Subcutaneous abdominal adipose tissue (tissue), 5 donors: ENCODE results near the gene SMARCC1.
"Not testable (repeated sequence)": the region's sequence is repeated elsewhere in the genome, so short reads cannot be mapped to it uniquely, and the experiment has no call there.

ENCODE experiments used
- H3K27ac ChIP-seq: one replicate; pipeline ENCODE4 v1.7.0; 2013; ENCODE audit warnings: low read depth, mild to moderate bottlenecking, inconsistent platforms, low read length, moderate library complexity
- H3K27me3 ChIP-seq, 5 donors: one replicate each; pipeline ENCODE4 v1.7.0; 2013; ENCODE audit warnings: low read length in 5 of 5, inconsistent platforms in 1 of 5; ENCODE audit not compliant: control insufficient read depth in 5 of 5, insufficient read depth in 4 of 5
- H3K36me3 ChIP-seq, 5 donors: one replicate each; pipeline ENCODE4 v1.7.0; 2013; ENCODE audit warnings: low read length in 5 of 5; ENCODE audit not compliant: control insufficient read depth in 5 of 5, insufficient read depth in 5 of 5
- H3K4me1 ChIP-seq, 5 donors: one replicate each; pipeline ENCODE4 v1.7.0; 2013; ENCODE audit warnings: low read length in 5 of 5, mild to moderate bottlenecking in 3 of 5, moderate library complexity in 1 of 5; ENCODE audit not compliant: control insufficient read depth in 5 of 5, insufficient read depth in 5 of 5
- H3K4me3 ChIP-seq, 5 donors: one replicate each; pipeline ENCODE4 v1.7.0; 2013; ENCODE audit warnings: low read length in 5 of 5, low read depth in 1 of 5
- H3K9ac ChIP-seq, 5 donors: one replicate each; pipeline ENCODE4 v1.7.0; 2013; ENCODE audit warnings: low read length in 5 of 5, mild to moderate bottlenecking in 4 of 5, moderate library complexity in 3 of 5
- H3K9me3 ChIP-seq, 5 donors: one replicate each; pipeline ENCODE4 v1.7.0; 2013; ENCODE audit warnings: low read length in 5 of 5; ENCODE audit not compliant: control insufficient read depth in 5 of 5
- donor health status: healthy.
- donor health status: healthy.
- donor health status: healthy.
- donor health status: healthy.
- donor health status: healthy.

SMARCC1 gene

DNA sequence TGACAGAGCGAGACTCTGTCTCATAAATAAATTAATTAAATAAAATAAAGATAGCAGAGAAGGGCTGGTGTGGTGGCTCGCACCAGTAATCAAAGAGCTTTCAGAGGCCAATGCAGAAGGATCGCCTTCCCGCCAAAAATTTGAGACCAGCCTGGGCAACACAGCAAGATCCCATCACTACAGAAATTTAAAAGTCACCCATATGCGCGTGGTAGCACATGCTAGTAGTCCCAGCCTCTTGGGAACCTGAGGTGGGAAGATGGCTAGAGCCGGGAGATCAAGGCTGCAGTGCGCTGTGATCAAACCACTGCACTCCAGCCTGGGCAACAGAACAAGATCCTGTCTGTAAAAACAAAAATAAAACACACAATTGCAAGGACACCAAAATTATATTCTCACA is 9.6 kb downstream of the SMARCC1 start:
- Histone ChIP-seq H3K4me3 (no peak overlapping the region), H3K9me3 (no peaks in the 10 kb centered on the region), H3K36me3 (peaks cover 0 to 19% (median 11%) of the 10 kb centered on the region in 5 donors), H3K27me3 (no peaks in the 10 kb centered on the region), H3K9ac (no peak overlapping the region), H3K4me1 (peaks cover 0 to 8% (median 6%) of the 10 kb centered on the region in 5 donors), H3K27ac (no peak overlapping the region)

DNA sequence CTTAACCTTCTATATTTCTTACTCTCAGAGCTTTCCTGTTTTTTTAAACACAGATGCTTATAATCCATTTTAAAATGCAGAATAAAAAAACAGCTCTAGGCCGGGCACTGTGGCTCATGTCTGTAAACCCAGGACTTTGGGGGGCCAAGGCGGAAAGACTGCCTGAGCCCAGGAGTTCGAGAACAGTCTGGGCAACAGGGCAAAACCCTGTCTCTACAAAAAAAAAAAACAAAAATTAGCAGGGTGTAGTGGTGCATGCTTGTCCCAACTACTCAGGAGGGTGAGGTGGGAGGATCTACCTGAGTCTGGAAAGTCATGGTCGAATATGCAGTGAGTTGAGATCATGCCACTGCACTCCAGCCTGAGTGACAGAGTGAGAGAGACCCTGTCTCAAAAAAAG is 15.5 kb downstream of the SMARCC1 start:
- H3K4me1 ChIP-seq: peaks cover 0 to 13% (median 8%) of the 10 kb centered on the region in 5 donors
- peaks cover 0 to 8% (median 3%) of the 10 kb centered on the region in 5 donors for H3K36me3 ChIP-seq
- no peaks in the 10 kb centered on the region for H3K27me3 ChIP-seq
- H3K9ac ChIP-seq: no peak overlapping the region
- H3K4me3 ChIP-seq: no peak overlapping the region
- H3K9me3 ChIP-seq: no peaks in the 10 kb centered on the region
- no peak overlapping the region for H3K27ac ChIP-seq

DNA sequence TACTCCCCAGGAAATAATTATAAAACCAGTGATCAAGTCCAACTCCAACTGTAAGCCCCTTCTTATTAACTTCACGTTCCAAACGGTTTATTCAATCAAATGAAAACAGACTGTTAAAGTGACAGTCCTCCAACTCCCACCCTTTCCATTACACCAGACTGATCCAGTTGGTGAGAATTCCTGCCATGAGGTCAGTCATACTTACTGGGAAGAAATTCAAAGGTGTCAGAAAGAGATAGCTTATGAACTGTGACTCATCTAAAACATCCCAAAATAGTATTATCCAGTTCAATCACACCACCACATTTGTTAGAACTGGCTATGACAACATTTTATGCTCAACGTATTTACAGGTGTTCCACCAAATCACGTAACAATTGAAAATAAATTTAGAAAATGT is 19.5 kb downstream of the SMARCC1 start:
- H3K27ac ChIP-seq: no peak overlapping the region
- H3K4me1 ChIP-seq: peaks cover 0 to 7% (median 0%) of the 10 kb centered on the region in 5 donors
- peaks cover 0 to 7% (median 3%) of the 10 kb centered on the region in 5 donors for H3K36me3 ChIP-seq
- no peak overlapping the region for H3K4me3 ChIP-seq
- H3K9me3 ChIP-seq: no peaks in the 10 kb centered on the region
- no peaks in the 10 kb centered on the region for H3K27me3 ChIP-seq
- H3K9ac ChIP-seq: no peak overlapping the region

DNA sequence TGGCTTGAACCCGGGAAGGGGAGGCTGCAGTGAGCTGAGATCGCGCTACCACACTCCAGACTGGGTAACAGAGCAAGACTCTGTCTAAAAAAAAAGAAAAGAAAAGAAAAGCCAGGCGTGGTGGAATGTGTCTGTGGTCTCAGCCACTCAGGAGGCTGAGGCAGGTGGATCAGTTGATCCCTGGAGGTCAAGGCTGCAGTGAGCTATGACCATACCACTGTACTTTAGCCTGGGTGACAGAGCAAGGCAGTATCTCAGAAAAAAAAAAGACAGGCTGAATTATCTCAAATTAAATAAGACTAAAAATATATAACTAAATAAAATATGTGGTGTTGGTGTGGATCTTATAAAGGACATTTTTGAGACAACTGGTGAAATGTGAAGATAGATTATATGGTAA is 20.6 kb downstream of the SMARCC1 start:
- Histone ChIP-seq H3K9me3 (no peaks in the 10 kb centered on the region), H3K27ac (no peak overlapping the region), H3K9ac (no peak overlapping the region), H3K36me3 (peaks cover 0 to 12% (median 3%) of the 10 kb centered on the region in 5 donors), H3K4me1 (no peaks in the 10 kb centered on the region), H3K27me3 (no peaks in the 10 kb centered on the region), H3K4me3 (no peak overlapping the region)

DNA sequence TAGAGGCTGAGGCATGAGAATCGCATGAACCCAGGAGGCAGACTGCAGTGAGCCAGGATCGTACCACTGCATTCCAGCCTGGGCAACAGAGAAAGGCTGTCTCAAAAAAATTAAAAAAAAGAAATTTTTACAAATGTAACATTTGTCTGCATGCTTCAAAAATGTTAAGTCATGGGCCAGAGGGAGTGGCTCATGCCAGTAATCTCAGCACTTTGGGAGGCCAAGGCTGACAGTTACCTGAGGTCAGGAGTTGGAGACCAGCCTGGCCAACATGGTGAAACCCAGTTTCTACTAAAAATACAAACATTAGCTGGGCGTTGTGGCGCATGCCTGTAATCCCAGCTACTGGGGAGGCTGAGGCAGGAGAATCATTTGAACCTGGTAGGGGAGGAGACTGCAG is 21.5 kb downstream of the SMARCC1 start:
- H3K9me3 ChIP-seq, H3K27ac ChIP-seq, H3K27me3 ChIP-seq, H3K9ac ChIP-seq, H3K4me3 ChIP-seq, H3K4me1 ChIP-seq: not testable (repeated sequence)
- H3K36me3 ChIP-seq: peaks cover 0 to 12% (median 3%) of the 10 kb centered on the region in 5 donors

DNA sequence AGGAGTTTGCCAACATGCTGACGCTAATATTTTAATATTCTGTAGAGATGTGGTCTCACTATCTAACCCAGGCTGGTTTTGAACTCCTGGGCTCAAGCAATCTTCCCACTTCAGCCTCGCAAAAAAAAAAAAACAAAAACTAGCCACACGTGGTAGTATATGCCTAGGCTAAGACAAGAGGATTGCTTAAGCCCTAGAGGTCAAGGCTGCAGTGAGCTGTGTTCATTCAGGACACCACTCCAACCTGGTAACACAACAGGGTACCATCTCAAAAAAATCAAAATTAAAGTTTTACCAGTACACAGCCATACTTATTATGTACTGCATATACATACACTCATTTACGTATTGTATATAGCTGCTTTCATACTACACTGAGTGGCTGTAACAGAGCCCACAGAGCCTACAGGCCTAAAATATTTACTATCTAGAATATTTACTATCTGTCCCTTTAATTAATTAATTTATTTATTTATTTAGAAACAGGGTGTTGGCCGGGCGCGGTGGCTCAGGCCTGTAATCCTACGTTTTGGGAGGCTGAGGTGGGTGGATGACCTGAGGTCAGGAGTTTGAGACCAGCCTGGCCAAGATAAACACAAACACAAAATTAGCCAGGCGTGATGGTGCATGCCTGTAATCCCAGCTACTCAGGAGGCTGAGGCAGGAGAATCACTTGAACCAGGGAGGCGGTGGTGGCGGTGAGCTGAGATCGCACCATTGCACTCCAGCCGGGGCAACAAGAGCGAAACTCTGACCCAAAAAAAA is 23.2 kb downstream of the SMARCC1 start:
- no peak overlapping the region for H3K4me3 ChIP-seq
- no peak overlapping the region for H3K27ac ChIP-seq
- no peak overlapping the region for H3K9ac ChIP-seq
- peaks cover 0 to 7% (median 2%) of the 10 kb centered on the region in 5 donors for H3K36me3 ChIP-seq
- no peaks in the 10 kb centered on the region for H3K9me3 ChIP-seq
- no peaks in the 10 kb centered on the region for H3K27me3 ChIP-seq
- peaks cover 0 to 4% (median 0%) of the 10 kb centered on the region in 5 donors for H3K4me1 ChIP-seq

DNA sequence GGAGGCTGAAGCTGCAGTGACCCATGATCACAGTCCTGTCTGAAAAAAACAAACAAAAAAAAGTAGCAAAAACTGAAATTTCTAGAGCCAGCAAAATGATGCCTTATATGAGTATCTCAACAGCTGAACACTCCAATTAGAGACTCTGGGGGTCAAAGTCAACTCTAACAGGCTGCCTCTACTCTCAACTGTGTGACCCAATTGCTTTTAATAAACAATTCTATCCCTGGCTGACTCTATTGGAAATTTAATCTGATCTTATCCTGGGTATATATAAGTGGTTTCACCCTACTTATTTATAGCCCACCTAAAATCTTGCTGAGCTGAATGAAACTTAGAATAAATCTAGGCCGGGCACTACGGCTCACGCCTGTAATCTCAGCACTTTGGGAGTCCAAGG is 29.0 kb downstream of the SMARCC1 start:
- H3K27me3 ChIP-seq: no peaks in the 10 kb centered on the region
- no peak overlapping the region for H3K4me3 ChIP-seq
- H3K9me3 ChIP-seq: no peaks in the 10 kb centered on the region
- peaks cover 0 to 5% (median 3%) of the 10 kb centered on the region in 5 donors for H3K36me3 ChIP-seq
- H3K4me1 ChIP-seq: peaks cover 0 to 4% (median 0%) of the 10 kb centered on the region in 5 donors
- no peak overlapping the region for H3K27ac ChIP-seq
- no peak overlapping the region for H3K9ac ChIP-seq

DNA sequence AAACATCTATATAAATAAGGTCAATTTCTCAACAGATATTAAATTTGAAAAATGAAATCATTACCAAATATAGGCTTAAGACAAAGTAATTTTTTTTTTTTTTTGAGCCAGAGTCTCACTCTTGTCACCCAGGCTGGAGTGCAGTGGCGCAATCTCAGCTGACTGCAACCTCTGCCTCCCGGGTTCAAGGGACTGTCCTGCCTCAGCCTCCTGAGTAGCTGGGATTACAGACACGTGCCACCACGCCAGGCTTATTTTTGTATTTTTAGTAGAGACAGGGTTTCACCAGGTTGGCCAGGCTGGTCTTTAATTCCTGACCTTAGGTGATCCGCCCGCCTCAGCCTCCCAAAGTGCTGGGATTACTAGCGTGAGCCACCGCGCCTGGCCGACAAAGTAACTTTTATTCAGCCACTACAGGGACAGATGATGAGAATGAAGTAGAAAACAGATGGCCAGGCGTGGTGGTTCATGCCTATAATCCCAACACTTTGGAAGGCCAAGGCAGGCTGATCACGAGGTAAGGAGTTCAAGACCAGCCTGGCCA is 30.8 kb downstream of the SMARCC1 start:
- not testable (repeated sequence) for H3K9ac ChIP-seq, H3K36me3 ChIP-seq, H3K9me3 ChIP-seq, H3K27ac ChIP-seq, H3K4me3 ChIP-seq, H3K4me1 ChIP-seq, H3K27me3 ChIP-seq

DNA sequence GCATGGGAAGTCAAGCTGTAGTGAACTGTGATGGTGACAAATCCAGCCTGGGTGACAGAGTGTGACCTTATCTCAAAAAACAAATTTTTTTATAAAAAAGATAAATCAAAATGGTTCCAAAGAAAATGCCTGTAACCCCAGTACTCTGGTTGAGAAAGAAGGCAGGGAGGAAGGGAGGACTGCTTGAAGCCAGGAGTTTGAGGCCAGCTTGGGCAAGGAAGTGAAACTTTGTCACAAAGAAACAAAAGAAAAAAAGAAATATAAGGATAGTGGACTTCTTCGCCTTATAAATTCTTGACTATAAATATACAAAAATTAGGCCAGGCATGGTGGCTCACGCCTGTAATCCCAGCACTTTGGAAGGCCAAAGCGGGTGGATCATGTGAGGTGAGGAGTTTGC is 34.1 kb downstream of the SMARCC1 start:
- no peak overlapping the region for H3K27ac ChIP-seq
- H3K4me3 ChIP-seq: no peak overlapping the region
- H3K9me3 ChIP-seq: no peaks in the 10 kb centered on the region
- no peaks in the 10 kb centered on the region for H3K27me3 ChIP-seq
- H3K36me3 ChIP-seq: peaks cover 0 to 14% (median 12%) of the 10 kb centered on the region in 5 donors
- no peak overlapping the region for H3K9ac ChIP-seq
- peaks cover 0 to 4% (median 0%) of the 10 kb centered on the region in 5 donors for H3K4me1 ChIP-seq

DNA sequence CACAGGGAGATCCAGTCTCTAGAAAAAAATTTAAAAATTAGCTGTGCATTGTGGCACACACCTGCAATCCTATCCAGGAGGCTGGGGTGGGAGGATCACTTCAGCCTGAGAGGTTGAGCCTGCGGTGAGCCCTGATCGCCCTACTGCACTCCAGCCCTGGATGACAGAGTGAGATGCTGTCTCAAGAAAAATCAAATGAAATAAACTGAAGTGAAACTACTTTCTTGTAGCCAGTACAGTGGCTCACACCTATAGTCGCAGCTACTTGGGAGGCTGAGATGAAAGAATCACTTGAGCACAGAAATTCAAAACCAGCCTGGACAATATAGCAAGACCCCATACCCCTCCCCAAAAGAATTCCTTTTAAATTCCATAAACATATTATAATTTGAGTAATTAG is 35.4 kb downstream of the SMARCC1 start:
- no peak overlapping the region for H3K4me3 ChIP-seq
- no peaks in the 10 kb centered on the region for H3K27me3 ChIP-seq
- no peak overlapping the region for H3K27ac ChIP-seq
- peaks cover 0 to 8% (median 6%) of the 10 kb centered on the region in 5 donors for H3K4me1 ChIP-seq
- H3K9me3 ChIP-seq: no peaks in the 10 kb centered on the region
- no peak overlapping the region for H3K9ac ChIP-seq
- peaks cover 0 to 14% (median 10%) of the 10 kb centered on the region in 5 donors for H3K36me3 ChIP-seq
